ENCODE results near the gene FRAS1.
"Not testable (repeated sequence)": the region's sequence is repeated elsewhere in the genome, so short reads cannot be mapped to it uniquely, and the experiment has no call there.

FRAS1 gene

DNA sequence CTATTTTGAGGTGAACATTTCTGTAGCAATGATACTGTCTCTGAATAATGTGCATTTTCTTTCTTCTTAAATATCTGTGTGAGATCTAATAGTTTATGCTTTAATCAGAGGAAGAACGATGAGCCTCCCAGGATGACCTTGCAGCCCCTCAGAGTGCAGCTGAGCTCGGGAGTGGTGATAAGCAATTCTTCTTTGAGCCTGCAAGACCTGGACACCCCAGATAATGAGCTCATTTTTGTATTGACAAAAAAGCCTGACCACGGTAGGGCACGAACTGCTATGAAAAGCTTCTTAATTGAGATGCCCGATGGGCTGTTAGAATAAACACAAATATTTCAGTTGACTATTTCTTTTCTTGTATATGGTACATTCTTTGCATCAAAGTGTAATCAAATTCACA is 389.5 kb downstream of the FRAS1 start:
- DNase-seq (ENCODE audit: low spot score), result no peak

DNA sequence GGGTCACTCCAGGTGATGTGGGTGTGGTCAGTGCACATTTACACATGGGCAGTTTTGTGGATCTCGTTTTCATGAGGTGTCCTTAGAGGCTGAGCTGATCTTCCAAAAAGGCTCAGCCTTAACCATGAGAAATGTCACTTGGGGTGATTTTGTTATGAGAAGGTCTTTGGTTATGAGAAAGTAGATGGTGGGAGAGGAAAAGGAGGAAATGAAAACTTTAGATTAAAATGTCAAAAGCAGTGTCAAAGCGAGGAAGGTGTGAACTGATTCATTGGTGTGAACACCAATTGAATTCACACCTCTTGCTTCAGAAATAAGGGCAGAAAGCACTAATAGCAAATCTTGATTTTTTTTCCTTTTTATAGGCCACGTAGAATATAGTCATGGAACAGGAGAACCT is 394.3 kb downstream of the FRAS1 start:
- no peak for DNase-seq (ENCODE audit: low spot score)

DNA sequence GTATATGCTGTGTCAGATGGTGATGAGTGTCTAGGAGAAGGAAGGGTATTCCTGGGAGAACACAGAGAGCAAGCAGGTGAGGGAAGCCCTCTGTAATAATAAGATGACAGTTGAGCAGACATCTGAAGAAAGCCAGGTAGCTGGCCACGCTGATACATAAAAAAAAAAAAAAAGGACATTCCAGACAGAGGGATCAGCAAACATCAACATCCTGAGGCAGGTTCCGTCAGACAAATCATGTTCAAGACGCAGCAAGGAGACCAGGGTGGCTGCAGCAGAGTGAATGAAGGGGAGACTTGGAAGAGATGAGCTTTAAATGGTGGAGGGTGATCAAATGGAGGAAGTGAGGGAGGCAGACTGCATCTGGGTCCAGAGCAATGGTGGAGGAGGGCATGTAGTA is 396.9 kb downstream of the FRAS1 start:
- DNase-seq (ENCODE audit: low spot score), result no peak

DNA sequence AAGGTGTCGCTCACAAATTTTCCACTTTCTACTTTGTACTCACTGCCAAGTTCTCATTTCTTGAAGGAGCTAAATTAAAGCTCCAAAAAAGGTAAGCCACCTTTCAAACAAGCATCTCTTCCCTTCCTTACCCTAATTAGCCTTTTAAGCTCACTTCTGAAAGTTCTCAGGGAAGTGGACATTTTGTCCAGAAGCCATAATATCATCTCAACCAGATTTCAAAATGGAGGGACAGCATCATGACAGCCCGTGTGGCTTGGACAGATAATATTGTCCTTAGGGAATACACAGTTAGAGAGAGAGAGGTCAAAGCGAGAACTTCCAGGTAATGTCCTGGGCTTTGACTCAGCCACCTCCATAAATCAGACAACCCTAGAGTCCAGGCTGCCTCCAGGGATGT is 400.6 kb downstream of the FRAS1 start:
- no peak for DNase-seq (ENCODE audit: low spot score)

DNA sequence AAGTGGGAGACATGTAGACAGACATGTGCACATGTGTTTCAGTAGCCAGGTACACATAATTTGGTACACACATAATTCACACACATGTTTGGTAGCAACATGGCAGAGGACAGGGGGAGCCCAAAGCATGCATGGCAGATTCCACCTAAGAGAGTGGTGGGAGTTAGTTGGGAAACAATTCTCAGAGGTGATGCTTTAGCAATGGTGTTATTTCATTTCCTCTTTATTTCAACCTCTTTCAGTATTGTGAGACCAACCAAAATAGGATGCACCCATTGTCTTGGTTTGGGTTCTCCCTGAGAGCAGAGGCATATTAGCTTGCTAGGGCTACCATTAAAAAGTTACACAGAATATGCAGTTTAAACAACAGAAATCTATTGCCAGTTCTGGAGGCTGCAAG is 402.2 kb downstream of the FRAS1 start:
- DNase-seq (ENCODE audit: low spot score), result no peak

DNA sequence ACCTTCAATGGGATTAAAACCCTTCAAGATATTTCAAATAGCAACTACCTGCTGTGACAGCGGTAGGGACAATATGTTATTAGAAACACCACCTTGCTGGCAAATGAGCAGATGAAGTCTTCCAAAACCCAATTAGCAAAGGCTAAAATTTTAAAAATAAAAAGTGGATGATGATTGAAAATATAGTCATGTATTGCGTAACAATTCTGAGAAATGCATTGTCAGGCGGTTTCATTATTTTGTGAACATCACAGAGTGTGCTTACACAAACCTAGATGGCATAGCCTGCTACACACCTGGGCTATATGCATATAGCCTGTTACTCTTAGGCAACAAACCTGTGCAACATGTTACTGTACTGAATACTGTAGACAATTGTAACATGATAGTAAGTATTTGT is 403.2 kb downstream of the FRAS1 start:
- DNase-seq (ENCODE audit: low spot score), result no peak

DNA sequence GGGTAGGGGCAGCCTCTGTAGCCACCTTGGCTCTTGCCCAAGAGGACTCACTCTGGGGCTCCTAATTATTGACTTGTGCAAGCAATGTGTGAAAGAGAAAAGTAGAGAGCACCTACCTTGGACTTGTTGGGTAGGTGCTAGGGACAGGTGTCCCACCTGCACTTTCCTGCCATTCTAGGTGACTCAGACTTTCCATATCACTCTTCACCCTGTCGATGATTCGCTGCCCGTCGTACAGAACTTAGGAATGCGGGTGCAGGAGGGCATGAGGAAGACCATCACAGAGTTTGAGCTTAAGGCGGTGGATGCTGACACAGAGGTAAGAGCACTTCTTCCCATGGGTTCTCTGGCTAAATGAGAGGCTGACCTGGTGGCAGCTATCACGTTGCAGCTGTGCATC is 407.1 kb downstream of the FRAS1 start:
- no peak for DNase-seq (ENCODE audit: low spot score)

DNA sequence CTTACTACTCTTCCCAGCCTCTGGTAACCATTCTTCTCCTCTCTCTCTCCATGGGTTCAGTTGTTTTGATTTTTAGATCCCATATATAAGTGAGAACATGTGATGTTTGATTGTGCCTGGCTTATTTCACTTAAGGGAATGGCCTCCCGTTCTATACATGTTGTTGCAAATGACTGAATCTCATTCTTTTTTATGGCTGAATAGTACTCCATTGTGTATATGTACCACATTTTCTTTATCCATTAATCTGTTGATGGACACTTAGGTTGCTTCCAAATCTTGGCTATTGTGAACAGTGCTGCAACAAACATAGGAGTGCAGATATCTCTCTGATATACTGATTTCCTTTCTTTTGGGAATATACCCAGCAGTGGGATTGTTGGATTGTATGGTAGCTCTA is 410.1 kb downstream of the FRAS1 start:
- not testable (repeated sequence) for DNase-seq (ENCODE audit: low spot score)

DNA sequence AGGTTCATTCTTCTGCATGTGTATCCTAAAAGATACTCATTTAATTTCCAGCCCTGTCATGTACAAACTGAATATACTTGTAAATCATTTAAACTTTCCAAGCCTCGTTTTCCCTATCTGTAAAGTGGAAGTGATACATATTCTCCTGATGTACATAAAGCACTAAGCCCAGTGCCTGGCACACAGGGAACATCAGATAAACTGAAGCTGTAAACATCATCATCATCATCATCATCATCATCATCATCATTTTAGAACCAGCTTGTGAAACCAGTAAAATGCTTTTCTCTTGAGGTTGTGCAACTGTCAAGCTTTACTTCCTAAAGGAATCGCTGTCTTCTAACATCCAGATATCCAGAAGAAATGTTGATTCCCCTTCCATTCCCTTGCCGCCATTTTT is 411.1 kb downstream of the FRAS1 start:
- no peak for DNase-seq (ENCODE audit: low spot score)

DNA sequence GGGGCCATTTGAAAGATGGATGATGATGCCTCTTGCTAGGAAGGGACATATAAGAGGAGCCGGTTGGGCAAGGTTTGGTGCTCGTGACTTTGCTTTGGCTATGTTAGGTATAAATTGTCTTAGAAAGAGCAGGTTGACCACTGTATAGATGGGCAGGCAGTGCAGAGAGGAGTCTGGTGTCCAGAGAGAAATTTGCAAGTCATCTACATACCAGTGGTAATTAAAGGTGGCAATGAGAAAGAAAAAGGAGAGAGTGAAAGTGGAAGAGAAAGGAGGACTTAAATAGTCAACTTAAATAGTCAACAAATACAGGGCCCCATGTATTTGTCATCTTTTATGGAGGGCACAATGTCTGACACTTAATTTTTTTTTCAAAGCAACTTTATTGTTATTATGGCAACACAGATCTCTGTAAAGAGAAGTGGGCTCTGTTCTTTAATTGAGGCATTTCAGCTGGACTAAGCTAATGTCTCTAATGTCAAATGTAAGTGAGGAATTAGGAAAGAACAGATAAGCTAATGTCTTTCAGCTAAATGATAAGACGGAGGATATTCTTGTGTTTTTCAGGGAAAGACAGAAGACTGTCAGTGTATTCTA is 419.1 kb downstream of the FRAS1 start:
- DNase-seq (ENCODE audit: low spot score), result no peak

DNA sequence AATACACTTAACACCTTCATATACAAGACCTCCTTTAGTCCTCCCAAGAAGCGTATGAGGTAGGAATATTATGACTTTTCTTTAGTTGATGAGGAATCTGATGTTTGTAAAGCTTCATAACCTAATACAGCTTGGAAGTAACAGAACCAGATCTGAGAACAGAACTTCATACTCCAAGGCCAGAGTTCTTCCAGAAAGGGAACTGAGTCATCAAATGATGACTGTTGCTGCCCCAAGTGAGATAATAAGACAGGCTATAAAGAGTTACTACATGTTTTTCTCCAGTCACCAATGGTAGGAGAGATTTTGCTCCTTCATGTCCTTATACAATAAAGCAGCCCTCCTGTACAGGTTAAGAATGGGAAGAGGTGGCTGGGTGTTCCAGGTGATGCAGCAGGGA is 420.2 kb downstream of the FRAS1 start:
- no peak for DNase-seq (ENCODE audit: low spot score)

DNA sequence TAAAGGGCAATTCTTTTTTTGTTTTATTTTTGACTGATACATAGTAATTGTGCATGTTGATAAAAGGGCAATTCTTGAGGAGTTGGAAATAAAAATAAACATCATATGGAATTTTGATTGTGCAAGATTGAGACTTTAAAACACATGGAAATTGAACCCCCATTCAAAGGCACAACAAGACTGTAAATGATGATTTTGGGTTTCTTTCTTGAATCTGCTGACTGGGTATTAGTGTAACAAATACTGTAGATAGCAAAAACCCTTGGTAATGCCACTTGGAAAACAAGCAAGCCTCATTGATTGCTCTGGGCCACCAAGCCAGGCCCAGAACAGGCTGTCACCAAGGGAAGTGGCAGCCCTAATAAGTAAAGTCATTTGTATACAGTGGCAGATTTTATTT is 421.4 kb downstream of the FRAS1 start:
- DNase-seq (ENCODE audit: low spot score), result no peak

DNA sequence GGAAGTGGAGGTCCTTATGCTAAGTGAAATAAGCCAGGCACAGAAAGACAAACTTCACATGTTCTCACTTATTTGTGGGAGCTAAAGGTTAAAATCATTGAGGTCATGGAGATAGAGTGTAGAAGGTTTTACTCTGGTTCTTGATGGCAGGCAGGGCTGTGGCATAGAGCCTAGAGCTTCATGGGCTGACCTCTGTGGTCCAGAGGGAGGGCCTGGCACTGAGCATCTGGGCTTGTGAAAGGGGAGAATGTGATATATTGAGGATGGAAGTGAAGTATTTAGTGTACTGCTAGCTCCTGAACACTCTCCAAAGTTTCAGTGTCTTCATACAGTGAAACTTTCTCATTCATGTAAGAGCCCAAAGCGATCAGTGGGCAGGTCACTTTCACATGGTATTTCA is 423.2 kb downstream of the FRAS1 start:
- DNase-seq (ENCODE audit: low spot score), result no peak

DNA sequence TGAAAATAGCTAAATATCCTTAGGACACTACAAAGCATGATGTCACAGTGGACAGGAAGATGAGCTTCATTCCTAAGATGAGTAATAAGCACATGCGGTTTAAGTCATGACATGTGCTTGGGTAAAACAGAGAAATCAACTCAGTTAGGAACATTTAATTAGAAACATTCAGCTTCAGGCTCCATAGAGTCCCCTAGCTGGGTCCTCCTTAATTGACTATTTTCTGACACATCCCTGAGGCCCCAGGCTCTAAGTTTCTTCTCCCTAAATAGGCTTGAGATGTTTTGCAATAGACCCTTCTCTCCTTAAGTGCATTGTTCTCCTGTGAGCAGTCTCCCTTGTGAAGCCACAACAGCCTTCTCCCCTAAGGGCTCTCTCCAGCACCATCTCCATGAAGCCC is 424.1 kb downstream of the FRAS1 start:
- DNase-seq (ENCODE audit: low spot score), result no peak

DNA sequence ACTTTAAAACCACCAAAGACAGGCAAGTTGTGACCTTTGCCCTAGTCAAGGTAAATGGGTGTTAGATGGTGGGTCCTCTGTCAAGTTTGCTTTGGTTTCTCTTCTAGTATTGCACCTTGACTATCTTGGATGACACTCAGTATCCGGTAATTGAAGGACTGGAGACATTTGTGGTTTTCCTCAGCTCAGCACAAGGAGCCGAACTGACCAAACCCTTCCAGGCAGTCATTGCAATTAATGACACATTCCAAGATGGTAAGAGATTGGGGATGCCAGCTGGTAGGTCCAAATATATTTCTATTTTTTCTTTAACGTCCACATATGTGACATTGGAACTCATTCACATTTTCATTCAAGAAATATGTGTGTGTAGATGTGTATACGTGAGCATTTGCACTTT is 425.2 kb downstream of the FRAS1 start:
- no peak for DNase-seq (ENCODE audit: low spot score)

DNA sequence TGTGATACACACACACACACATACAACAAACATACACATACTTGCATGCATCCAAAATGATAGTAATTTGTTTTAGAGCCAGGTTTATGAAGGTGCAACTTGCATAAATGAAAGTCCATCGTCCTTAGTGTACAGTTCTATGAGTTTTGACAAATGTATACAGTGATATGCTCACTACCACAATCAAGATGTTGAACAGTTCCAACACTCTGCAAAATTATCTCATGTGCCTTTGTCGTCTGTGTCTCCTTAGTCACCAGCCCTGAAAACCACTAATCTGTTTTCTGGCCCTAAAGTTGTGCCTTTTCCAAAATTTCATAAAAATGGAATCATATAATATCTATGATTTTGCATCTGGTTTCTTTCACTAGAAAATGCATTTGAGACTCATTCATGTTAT is 426.7 kb downstream of the FRAS1 start:
- no peak for DNase-seq (ENCODE audit: low spot score)

DNA sequence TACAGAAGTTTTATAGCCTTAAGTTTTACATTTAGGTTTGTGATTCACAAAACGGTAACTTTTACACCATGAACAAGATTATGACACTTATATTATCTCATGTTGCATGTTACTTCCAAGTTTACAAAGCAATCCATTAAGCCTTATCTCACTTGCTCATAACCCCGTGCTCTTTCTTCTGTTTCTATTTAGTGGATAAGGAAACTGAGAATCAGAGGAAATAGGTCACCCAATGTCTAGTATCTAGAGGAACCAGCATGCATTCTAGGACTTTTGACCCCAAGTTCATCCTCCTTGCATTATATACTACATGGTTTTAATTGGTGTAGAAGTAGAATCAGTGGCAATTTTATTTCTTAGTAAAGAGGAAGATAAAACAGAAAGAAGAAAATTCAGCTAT is 427.5 kb downstream of the FRAS1 start:
- no peak for DNase-seq (ENCODE audit: low spot score)

DNA sequence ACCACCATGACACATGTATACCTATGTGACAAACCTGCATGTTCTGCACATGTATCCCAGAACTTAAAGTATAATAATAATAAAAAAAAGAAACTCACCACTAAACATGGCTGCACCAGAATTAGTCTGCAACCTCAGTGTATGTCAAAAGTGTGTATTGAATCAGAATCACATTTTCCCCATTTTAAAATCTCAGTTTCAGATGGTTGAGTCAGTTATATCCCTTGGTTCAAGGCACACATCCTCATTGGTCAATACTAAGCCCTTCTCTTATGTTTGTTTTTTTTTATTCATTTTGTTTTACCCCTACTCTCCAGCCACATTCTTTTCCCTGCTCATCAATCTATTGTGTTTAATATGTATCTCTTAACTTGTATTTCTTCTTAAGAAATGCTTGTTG is 436.6 kb downstream of the FRAS1 start:
- no peak for DNase-seq (ENCODE audit: low spot score)

DNA sequence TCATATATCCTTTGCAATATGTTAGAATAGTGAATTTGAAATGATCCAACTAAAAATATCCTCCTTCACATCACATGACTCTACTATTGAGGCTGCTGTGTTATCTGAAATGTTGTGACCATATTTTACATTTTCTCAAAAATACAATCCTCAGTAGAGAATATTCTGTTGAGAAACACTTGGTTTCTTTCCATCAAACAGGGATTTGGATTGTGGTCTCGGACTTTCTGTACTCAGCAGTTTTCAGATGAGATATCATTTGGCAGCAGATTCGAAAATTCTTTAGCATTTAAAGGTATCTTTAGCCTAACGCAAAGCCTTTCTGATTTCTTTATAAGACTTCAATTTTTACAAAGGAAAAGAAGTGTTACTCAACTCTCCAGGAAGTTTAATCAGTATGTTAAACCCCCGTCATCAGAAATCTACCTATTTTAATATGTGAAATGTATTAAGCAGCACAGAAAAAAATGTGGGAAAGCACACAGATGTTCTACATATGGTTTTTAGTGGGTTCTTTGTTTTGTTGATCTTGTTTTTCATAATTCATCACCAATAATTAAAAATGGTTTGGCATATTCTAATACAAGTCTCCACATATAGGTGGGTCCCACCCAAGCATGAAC is 439.0 kb downstream of the FRAS1 start:
- no peak for DNase-seq (ENCODE audit: low spot score)

DNA sequence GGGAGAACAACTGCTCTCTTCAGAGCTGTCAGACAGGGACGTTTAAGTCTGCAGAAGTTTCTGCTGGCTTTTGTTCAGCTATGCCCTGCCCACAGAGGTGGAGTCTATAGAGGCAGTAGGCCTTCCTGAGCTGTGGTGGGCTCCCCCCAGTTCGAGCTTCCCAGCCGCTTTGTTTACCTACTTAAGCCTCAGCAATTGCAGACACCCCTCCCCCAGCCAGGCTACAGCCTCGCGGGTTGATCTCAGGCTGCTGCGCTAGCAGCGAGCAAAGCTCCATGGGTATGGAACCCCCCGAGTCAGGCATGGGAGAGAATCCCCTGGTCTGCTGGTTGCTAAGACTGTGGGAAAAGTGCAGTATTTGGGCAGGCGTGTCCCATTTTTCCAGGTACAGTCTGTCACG is 449.1 kb downstream of the FRAS1 start:
- not testable (repeated sequence) for DNase-seq (ENCODE audit: low spot score)

DNA sequence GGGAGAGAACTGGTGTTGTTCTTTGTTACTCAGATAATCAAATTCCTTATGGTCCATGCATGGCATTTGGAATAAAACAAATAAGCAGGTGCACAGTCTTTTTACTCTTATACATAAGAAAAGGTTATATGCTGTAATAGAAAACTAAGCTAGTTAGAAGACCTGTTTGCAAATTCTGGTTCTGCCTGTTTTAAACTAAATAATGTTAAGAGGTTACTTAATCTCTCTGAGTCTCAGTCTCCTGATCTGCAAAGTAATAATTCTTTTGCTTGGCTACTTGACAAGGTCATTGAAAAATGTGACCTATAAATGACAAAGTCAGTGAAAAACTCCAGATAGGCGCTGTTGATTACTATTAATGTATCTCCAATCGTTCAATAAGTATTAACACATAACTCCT is 451.9 kb downstream of the FRAS1 start:
- DNase-seq (ENCODE audit: low spot score), result no peak

DNA sequence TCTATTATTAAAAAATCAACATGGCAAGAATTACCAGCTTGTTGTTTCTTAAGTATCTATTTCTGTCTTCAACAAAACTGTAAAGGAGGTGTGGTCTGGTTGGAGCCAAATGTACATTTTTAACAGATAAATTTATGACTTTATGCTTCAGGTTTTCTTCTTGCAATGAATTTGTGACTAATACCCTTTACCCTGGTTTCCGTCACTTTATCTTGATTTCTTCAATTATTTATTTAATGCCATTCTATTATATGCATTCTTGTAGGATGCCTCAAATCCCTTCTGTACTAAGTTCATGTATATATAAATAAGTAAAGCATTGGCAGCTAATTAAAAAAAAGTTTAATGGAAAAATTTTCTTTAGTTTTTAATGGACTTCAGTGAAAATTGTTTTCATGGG is 453.0 kb downstream of the FRAS1 start:
- no peak for DNase-seq (ENCODE audit: low spot score)

DNA sequence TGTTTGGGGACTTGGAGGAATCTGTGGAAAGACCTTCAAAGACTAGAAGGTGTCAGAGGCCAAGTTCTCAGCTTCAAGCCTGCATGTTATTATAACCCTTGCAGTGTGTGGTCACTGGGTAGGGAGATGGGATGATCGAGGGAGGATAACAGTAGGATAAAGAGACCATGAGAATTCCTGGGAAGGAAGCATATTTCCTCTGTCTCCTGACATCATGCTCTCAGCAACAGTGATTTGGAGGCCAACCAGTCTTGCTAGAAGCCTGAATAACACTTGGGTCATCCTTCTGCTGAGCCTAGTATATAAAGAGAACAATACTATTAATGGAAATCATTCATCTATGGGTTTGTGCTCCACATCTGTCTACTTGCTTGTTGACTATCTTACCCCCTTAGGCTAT is 453.6 kb downstream of the FRAS1 start:
- DNase-seq (ENCODE audit: low spot score), result no peak

DNA sequence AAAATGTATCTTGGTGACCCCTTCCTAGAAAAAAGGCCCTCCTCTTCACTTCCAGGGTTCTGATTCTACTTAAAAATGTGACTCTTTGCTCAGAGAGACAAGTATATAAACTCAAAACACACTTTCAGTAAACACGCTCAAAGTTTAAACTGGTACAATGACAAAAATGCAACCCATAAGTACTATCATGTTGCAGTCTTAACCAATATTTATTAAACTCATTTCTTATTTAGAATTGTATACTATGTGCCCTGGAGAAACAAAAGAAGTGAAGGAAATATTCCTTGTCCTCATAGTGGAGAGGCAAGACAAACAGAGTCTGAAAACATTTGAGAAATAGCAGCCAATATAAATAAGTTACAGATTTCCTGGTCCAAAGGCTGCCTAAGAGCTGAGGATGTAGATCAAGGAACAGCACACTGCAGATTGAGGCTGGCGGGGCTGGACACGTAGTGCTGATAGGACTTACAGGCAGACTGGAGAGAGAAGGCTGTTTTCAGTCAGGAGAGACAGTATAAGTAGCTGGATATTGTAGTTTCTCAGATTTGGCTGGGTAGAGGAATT is 455.3 kb downstream of the FRAS1 start:
- no peak for DNase-seq (ENCODE audit: low spot score)
